ENCODE data around the gene MPRIP.

The MPRIP gene

DNA sequence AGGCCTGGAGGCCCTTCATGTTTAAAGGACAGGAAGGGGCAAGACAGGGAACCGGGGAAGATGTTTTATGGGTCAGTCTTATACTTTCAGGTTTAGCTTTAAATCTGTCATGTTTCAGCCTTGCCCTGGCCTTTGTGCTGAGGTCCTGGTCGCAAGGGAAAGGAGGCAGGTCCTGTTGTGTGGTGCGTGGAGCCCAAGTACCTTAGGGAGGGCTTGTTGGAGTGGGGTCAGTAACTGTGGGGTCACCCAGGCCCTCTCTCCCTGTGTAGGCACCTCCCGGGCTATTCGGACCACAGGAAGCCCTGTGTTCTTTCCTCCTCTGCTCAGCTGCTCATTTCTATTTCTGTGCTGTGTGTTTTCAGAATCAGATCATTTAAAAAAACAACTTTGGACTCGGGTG, 42.7 kb downstream of the MPRIP start:
- DNase-seq, result no peak

- DNase-seq, result no peak
Observed at GRCh38 chr17:17086585-17086984, 44.3 kb downstream of the MPRIP start.

DNA sequence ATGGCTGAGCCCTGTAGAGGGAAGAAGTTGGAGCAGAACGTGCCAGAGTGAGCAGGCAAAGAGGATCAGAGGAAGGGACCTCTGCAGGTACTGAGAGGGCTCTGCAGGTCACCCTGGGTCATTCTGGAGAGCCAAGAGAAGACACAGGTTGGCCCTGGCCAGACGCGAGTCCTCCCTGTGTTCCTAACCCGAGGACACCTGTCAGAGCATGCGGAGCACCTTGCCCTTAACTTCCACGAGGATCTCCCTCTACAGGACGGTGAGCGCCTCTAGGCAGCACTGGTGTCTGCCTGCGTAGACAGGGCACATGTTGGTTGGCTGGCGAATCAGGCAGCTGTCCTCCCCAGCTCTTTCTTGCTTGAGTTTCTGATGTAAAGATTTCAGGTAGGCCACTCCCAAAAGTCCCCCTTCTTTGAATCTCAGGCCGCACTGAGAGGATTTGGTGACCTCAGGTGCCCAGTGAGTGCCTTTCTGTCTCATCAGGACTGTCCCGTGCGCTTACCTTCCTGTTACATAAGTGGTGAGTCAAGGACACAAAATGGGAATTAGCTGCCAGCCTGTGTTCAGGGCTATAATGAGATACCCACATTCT, 45.3 kb downstream of the MPRIP start:
- DNase-seq, result no peak

- DNase-seq, result peak in 19 of 56 donors; percentile 22 to 73 (median 38)
Observed at GRCh38 chr17:17088086-17088485, 45.8 kb downstream of the MPRIP start.

GRCh38 chr17:17088541-17089525, 46.6 kb downstream of the MPRIP start:
- no peak for DNase-seq

DNA sequence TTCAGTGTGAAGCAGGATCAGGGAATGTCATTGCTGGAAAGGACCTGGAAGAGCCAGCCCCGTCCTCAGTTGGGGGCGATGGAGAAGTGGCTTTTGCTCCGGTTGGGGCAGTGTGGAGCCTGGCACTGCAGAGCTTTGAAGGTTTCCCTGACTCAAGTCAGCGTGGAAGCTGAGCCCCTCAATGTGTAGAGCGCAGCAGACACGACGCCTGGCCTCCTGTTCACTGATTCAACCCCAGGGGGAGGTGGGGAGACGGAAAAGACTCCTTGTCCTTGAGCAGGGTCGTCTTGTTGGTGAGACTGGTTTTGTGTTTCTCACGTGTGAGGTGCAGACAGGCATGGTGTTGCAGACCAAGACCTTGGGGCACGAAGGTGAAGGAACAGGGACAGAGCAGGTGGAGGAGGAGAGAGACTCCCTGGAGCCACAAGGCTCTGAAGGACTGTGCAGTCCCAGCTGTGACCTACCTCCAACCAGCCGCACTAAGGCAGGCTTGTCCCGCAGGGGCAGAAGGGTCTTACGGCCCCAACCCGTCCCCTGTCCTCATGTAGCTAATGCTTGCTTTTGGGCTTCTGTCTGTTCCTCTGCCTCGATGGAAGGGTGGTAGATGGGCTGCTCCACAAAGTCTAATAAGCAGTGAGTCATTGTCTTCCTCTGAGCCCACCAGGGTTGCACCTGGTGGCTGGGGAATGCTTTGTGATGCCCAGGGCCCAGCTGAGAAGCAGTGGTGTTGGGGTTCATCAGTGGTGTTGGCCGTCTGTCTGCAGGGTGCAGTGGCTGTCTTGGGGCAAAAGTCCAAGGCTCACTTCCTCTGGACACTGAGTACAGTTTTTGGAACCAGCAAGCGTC, 47.8 kb downstream of the MPRIP start:
- DNase-seq, result no peak

GRCh38 chr17:17090642-17091103, 48.4 kb downstream of the MPRIP start:
- no peak for DNase-seq

DNA sequence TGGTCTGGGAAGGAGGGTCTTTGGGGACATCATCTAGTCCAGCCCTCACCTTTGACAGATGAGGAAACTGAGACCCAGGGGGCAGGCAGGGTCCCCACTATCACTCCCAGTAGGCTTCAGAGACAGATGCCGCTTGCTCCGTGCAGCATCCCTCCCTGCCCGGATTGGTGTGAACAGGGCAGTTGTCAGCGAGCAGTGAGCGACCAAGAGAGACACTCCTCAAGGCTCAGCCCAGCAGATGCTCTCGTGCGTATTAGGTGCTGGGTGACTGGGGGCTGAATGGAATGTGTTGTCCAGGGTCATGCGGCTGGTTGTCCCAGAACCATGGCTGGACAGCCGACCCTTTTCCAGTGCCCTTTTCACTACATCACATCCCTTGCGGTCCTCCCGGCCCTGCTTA, 49.0 kb downstream of the MPRIP start:
- DNase-seq, result no peak

GRCh38 chr17:17091856-17092756, 49.8 kb downstream of the MPRIP start:
- no peak for DNase-seq

- no peak for DNase-seq
Observed at GRCh38 chr17:17093764-17094163, 51.5 kb downstream of the MPRIP start.

DNA sequence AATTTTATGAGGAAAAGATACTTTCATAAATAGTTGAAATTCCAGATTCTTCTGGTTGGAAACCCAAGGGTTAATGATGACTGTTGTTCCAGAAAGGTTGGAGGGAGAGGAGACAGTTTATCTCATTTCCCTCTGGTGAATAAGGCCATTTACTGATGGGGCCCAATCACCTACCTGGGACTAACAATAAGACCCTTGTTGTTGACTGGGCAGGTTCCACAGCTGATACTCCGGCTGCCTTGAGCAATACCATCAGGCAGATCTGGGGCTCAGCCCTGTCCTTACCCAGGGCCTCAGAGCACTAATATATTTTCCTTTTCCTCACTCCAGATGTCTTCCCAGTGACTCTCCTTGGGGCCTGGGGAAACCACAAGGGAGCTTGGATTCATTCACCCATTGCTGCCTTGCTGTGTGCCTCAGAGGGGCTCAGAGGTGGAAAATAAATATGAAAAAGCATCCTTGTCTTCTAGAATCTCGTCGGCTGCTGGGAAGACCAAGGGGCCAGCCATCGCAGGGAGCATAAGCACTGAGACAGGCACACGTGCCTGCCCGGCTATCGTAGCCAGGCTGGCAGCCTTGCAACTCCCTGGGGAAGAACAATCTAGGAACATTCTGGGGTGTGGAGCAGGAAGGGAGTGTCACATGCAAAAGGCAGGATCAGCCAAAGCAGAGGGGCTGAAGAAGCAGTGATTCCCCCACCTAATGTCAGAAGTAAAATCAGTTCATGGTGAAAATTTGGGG, 54.4 kb downstream of the MPRIP start:
- DNase-seq, result peak in 2 of 56 donors; percentile 22 to 40

DNA sequence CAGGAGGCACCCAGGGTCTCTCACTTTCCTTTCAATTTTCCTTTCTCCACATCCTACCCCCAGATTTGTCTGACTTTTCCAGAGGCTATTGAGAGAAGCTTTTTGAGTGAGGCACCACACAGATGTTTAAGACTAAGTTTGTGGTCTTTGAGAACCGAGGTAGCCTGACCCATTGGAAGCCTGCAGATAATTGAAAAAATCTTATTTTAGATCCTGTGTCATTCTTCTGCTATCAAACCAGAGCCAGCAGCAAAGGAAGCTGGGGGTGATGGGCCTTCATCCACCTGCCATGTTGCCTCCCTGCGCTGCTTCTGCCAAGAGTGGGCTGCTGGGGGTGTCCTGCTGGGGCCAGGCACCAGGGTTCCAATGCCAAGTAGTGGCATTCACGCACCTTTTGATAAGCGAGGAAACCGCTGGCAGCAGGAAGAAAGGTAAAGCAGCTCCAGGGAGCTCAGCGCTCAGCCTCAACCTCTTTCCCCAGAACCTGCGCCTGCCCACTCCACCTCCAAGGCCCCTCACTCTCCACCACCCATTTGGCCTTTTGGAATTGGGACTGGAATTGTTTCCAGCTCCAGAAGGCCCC, 55.6 kb downstream of the MPRIP start:
- DNase-seq, result no peak

- DNase-seq, result peak in 3 of 56 donors; percentile 24 to 26 (median 25)
Observed at GRCh38 chr17:17098551-17099179, 56.4 kb downstream of the MPRIP start.

DNA sequence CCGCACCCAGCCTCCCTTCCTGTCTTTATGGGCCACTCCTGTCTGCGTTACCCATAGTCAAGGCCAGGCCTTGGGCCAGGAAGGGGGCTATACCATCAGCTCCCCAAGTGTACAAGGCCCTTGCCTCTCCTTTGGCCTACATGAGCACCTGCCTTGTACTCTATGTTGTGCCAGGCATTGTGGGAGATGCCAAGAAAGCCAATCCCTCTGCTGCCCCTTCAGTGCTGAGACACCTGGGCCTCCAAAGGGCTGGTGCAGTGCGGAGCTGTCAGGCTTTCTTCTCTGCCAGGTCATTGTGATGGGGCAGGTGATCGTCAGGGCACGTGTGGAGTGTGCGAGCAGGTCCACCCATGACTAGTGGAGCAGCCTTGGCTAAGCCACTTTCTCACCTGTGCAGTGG, 59.9 kb downstream of the MPRIP start:
- no peak for DNase-seq

GRCh38 chr17:17103160-17103559, 60.9 kb downstream of the MPRIP start:
- no peak for DNase-seq

DNA sequence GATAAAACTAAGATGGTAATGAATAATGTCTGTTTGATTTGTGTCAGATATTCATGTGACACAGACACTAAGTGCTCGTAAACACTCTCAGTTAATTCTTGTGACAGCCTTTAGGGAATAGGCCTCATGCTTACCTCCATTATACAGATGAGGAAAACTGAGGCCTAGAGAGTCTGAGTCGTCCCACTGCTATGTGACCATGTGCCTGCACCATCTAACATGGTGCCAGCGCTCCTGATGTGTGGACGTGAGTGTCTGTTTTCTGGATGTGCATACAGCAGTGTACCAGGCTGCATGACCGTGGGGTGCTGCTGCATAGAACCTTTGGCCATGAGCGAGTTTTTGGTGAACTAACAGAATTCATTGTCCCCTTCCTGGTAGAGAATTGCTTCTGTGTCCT, 61.8 kb downstream of the MPRIP start:
- DNase-seq, result no peak

GRCh38 chr17:17104494-17104893, 62.2 kb downstream of the MPRIP start:
- DNase-seq, result peak in 32 of 56 donors; percentile 17 to 65 (median 36)

DNA sequence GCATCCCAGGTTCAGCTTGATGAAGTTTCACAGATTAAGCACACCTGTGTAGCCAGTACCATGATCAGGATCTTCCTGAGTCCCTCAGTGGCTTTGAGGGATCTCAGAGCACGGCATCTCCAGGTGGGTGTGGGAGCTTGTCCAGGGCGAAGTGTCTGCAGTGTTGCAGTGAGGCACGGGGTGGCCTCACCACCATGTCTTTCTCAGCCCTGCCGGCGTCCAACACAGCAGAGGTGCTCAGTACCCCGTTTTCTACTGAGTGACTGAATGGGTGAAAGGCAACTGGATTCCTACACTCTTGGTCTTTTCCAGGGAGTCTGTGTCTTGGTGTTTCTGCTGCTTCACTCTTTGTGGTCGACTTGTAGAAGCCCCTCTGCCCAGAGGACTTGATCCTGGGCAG, 63.7 kb downstream of the MPRIP start:
- no peak for DNase-seq

DNA sequence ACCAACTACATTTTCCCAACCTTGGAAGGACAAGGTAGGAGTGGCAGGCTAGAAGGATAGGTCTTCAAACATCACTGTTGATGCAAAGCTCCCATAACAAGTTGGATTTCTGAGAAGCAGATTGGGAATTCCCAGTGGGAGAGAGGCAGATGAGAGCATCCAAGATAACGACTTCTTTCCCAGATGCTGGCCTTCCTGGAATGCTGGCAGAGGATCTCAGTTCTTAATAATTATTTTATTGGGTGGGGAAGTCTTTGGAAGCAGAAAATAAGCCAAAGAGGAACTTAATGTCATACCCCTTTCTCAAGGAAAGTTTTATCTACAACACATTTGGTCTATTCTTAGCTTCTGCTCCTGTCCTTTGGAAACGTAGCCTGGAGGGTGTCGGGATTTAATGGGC, 64.5 kb downstream of the MPRIP start:
- DNase-seq, result no peak

Data from amygdala (tissue), 56 donors.